ENCODE measurements around the gene NRL. TPM values are rescaled to one million over a fixed set of nuclear protein-coding genes. Genes with fewer than 3 reads are reported as not detected.

Gene NRL
- total and polyA plus RNA-seq, 7 donors: 1.2 to 5.1 (median 2.4) TPM

- 82 to 90% (median 89%) methylated on average over 8 of the region's 8 CpGs for WGBS, 3 donors
- ATAC-seq: no peak
- intact Hi-C loops (cut with DNase I): loop anchor here in 1 of 2 donors (10.0 kb wide), 1 partner anchor 122 kb away; no protein-coding TSS in a partner anchor
Observed at GRCh38 chr14:24096545-24097181, 18.1 kb downstream of the NRL start.

GRCh38 chr14:24095271-24096068 is 19.3 kb downstream of the NRL start:
- H3K4me3 ChIP-seq: peak overlapping the region; percentile 80
- intact Hi-C loops (cut with DNase I): loop anchor here (2.0 to 10.0 kb wide), 2 partner anchors 13 to 121 kb away; no protein-coding TSS in a partner anchor
- H3K9me3 ChIP-seq: no peaks in the 10 kb centered on the region
- peak overlapping the region; percentile 75 for H3K27ac ChIP-seq
- DNase-seq (peak; percentile 54 to 70), ATAC-seq (no peak)
- no peak for TF ChIP-seq CTCF (IDR thresholded peaks at IDR 0.05)
- no peaks in the 10 kb centered on the region for H3K36me3 ChIP-seq (ENCODE audit: insufficient read depth in 1 of 2, low read depth in 1 of 2)
- no peaks in the 10 kb centered on the region for H3K27me3 ChIP-seq (ENCODE audit: insufficient read depth in 3 of 3, low read length in 2 of 3)
- 52 to 72% (median 53%) methylated on average over 12 of the region's 12 CpGs for WGBS, 3 donors
- H3K4me1 ChIP-seq: peaks cover 6% of the 10 kb centered on the region

More at GRCh38 chr14:24096545-24097181, 18.1 kb downstream of the NRL start:
- Histone ChIP-seq H3K27me3 (ENCODE audit: insufficient read depth in 3 of 3, low read length in 2 of 3) (no peaks in the 10 kb centered on the region), H3K36me3 (ENCODE audit: insufficient read depth in 1 of 2, low read depth in 1 of 2) (no peaks in the 10 kb centered on the region), H3K27ac (no peak overlapping the region), H3K4me1 (peaks cover 6% of the 10 kb centered on the region), H3K4me3 (no peak overlapping the region), H3K9me3 (no peaks in the 10 kb centered on the region)
- no peak for DNase-seq
- TF ChIP-seq CTCF (IDR thresholded peaks at IDR 0.05): no peak

GRCh38 chr14:24094841-24095270 is 19.9 kb downstream of the NRL start:
- peak in 1 of 4 donors; percentile 5 for ATAC-seq
- intact Hi-C loops (cut with DNase I): loop anchor here (2.0 to 10.0 kb wide), 3 partner anchors 14 to 120 kb away; no protein-coding TSS in a partner anchor
- Histone ChIP-seq H3K4me3 (peak overlapping the region; percentile 80), H3K27ac (peak overlapping the region; percentile 75), H3K4me1 (peaks cover 6% of the 10 kb centered on the region), H3K9me3 (no peaks in the 10 kb centered on the region), H3K27me3 (ENCODE audit: insufficient read depth in 3 of 3, low read length in 2 of 3) (no peaks in the 10 kb centered on the region), H3K36me3 (ENCODE audit: insufficient read depth in 1 of 2, low read depth in 1 of 2) (no peaks in the 10 kb centered on the region)
- TF ChIP-seq CTCF (IDR thresholded peaks at IDR 0.05): no peak
- no peak for DNase-seq
- WGBS, 3 donors: 34 to 47% (median 43%) methylated on average over 14 of the region's 14 CpGs

- Histone ChIP-seq H3K9me3 (no peaks in the 10 kb centered on the region), H3K4me3 (peak within 1 kb of the TSS; percentile 80), H3K36me3 (ENCODE audit: insufficient read depth in 1 of 2, low read depth in 1 of 2) (no peaks in the 10 kb centered on the region), H3K4me1 (peaks cover 6% of the 10 kb centered on the region), H3K27me3 (ENCODE audit: insufficient read depth in 3 of 3, low read length in 2 of 3) (no peaks in the 10 kb centered on the region), H3K27ac (peak within 1 kb of the TSS; percentile 75)
- intact Hi-C loops (cut with DNase I): loop anchor here (2.0 to 10.0 kb wide), 3 partner anchors 15 to 119 kb away; no protein-coding TSS in a partner anchor
- WGBS, 3 donors: 1 to 4% (median 1%) methylated on average over 48 to 68 of the region's 68 CpGs
- peak; percentile 94 to 96 for DNase-seq
- ATAC-seq: peak; percentile 87 to 92 (median 88)
- TF ChIP-seq CTCF (IDR thresholded peaks at IDR 0.05): no peak
Observed at GRCh38 chr14:24093901-24094840, 20.6 kb downstream of the NRL start, which contains the start of gene PCK2. TSS of gene PCK2 (plus strand) at chr14:24094311. CDS start at chr14:24094406, 95 bp downstream.
